ENCODE measurements around the gene LTBP3.

Gene LTBP3

DNA sequence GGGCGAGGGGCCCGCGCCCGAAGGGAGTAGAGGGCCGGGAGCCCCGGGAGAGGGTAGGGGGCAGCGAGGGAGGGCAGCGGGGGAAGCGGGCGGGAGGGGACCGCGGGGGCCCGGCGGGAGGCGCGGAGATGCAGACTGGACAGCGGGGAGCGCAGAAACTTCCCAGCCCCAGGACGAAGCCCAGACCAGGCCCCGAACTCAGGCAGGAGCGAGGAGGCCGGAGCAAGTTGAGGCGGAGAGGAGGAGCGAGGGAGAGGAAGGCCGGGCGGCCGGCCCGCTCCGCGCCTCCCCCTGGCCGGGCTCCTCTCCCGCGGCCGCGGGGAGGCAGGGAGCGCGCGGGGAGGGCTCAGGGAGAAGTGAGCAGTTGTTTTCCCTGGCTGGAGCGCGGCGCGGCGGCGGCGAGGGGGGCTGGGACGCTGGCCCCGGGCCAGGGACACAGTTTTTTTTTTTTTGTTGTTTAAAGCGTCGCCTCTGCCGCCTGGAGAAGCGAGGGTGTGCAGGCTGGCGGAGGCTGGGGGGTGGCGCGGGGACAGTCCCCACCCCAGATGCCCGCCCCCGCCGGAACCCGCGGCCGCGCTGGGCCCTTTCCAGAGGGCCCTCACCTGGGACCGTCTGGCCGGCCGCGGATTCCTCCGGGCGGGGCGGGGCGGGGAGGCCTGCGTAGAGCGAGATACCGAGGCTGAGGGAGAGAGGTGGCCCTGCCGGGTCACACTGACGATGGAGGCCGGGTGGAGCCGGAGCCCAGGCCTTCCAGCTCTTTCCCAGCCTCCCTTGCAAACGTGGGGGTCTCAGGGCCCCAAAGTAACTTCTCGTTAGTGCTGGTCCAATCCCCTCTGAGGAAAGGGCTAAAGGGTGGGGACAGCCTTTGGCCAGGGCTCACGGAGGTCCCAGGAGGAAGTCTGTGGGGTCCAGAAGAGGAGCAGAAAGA is at the start of gene LTBP3:
Gene LTBP3, minus strand, starts transcription at position 358 of the 928 bp plus-strand sequence. CDS start 400 bp downstream, outside the sequence.
- DNase-seq (ENCODE audit: low read depth in 1 of 2, low spot score in 1 of 2) = peak in 1 of 2 donors; percentile 33

DNA sequence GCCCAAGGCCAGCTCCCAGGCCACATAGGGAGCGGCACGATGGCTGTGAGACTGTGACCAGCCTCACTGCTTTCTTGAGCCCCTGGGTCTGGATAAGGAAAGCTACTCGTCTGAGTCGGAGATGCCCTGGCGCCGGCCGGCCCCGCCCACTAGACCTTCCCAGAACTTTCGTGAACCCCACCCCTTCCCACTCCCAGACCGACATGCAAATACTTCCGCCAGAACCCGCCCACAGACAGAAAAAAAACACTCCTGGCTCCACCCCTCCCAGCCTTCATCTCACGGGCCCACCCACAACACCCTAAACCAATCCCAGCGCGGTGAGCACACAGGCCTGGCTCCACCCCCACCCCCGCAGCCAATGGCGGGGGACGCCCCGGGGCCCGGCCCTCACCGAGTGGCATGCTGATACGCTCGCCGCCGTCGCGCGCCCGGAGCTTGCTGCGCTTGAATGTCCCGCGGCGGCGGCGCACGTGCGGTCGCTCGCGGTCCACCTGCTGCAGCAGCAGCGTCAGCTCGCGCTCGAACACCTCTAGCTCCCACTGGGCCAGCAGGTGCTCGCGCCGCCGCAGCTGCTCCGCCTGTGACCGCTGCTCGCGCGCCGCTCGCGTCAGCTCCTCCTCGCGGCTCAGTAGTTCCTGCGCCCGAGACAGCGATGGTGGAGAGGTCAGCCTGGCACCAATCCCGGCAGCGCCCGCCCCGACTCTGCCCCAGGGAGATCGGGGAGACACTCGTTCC is 48.9 kb upstream of the LTBP3 start:
- DNase-seq (ENCODE audit: low read depth in 1 of 2, low spot score in 1 of 2) = no peak

DNA sequence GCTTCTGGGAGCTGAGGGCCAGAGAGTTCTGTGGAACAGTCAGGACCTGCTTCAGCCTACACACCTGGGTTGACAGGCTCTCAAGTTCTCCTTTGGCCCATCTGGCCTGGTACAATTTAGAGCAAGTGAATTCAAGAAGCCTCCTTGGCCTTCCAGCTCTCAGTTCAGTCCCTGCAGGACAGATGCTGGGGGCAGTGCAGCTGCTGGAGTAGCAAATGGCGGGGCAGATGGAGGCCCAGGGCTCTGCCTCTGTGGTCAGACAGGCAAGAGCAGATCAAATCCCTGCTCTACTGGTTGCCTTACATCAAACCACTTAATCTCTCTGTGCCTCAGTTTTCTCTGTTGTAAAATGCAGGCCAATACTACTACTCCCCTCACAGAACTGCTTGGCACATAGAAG is 46.1 kb upstream of the LTBP3 start:
- no peak for DNase-seq (ENCODE audit: low read depth in 1 of 2, low spot score in 1 of 2)

- no peak for DNase-seq (ENCODE audit: low read depth in 1 of 2, low spot score in 1 of 2)
These were observed 41.7 kb upstream of the LTBP3 start for GRCh38 chr11:65599955-65600246.

GRCh38 chr11:65599216-65599954 is 41.2 kb upstream of the LTBP3 start:
- no peak for DNase-seq (ENCODE audit: low read depth in 1 of 2, low spot score in 1 of 2)

GRCh38 chr11:65598258-65598699 is 40.1 kb upstream of the LTBP3 start:
- DNase-seq (ENCODE audit: low read depth in 1 of 2, low spot score in 1 of 2) = no peak

- DNase-seq (ENCODE audit: low read depth in 1 of 2, low spot score in 1 of 2) = no peak
These were observed 38.4 kb upstream of the LTBP3 start for GRCh38 chr11:65596520-65596919.

DNA sequence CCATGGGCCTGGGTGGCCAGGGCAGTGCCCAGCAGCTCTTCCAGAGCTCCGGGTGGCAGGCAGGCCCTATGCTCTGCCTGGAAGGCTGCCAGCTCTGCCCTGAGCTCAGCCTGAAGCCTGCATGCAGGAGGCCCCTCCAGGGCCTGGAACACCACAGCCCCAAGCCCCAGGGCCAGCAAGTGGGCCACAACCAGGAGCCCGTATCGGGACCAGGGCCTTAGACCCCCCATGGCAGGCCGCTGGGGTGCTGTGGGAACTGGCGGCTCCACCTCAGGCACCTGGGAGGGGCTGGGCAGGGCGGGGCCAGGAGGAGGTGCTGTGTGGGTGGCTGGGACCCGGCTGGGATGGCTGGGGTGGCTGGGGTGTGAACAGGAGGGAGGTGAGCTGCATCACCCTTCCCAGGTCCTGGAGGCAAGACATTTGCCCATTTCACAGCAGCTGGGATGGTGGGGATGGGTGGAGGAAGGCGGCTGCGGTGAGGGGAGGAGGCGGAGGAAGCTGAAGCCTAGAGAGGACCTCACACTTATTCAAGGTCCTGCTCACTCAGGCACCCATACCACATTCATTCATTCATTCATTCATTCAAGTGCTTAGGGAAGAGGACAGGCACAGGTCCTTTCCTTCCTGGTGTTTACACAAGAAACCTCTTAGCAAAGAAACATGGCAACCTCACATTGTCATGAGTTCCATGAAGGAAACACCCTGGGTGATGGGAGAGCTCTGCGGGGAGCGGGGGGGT is 37.6 kb upstream of the LTBP3 start, which contains the start of gene KCNK7:
Gene KCNK7, minus strand, starts transcription at position 258 of the 739 bp plus-strand sequence. Its CDS starts 28 bp downstream, at position 230.
- no peak for DNase-seq (ENCODE audit: low read depth in 1 of 2, low spot score in 1 of 2)

DNA sequence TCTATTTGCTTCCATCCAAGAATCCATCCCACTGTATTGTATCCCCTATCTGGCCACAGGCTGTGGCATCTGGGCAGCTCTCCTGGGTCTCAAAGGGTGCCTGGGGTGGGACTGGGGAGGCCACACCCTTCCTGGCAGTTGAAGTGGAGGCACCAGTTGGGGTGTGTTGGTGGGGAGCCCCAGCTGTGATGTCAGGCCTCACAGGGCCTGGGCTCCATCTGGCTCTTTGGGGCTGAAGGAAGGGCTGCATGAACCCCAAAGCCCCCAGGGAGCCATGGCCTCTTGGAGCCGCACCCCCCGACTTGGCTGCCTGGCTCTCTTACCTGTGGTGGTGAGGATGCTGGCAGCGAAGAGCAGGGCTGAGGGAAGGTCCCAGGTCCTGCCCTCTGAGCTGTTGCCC is 37.0 kb upstream of the LTBP3 start:
- DNase-seq (ENCODE audit: low read depth in 1 of 2, low spot score in 1 of 2) = no peak

GRCh38 chr11:65593518-65594414 is 35.6 kb upstream of the LTBP3 start:
- no peak for DNase-seq (ENCODE audit: low read depth in 1 of 2, low spot score in 1 of 2)

- DNase-seq (ENCODE audit: low read depth in 1 of 2, low spot score in 1 of 2) = no peak
These were observed 34.8 kb upstream of the LTBP3 start for GRCh38 chr11:65592858-65593517.

DNA sequence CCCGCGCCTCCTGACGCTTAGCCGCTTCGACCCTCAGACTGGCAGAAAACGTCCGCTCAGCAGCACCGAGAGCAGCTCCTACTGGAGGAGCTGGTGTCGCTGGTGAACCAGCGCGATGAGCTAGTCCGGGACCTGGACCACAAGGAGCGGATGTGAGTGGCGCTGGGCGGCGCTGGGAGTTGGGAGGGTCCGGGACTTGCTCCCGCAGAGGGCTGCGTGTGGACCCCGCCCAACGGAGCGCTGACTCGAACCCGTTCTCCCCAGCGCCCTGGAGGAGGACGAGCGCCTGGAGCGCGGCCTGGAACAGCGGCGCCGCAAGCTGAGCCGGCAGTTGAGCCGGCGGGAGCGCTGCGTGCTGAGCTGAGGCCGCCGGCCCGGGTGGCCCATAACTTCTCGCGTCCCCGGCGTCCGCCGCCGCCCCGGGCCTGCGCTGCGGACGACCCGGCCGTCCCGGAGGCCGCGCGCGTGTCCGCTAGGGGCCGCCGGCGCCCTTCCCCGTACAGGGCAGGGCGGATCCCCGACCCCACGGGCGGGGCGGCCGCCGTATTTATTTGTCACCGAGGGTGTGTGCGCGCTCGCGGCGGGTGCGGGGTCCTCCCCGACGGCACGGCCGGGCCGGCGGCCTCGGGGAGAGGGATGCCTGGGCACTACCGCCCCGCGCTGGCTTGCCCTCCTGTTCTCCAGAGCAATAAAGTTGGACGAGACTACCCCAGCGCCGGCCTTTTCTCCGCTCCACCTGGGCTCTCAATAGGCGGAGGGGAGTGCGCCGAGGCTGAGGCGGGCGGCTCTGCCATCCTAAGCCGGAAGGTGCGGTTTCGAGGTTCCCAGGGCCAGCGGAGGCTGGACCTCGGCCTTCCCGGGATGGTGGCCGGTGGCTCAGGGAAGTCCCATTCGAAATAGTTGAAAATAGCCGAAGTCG is 34.0 kb upstream of the LTBP3 start:
- DNase-seq (ENCODE audit: low read depth in 1 of 2, low spot score in 1 of 2) = no peak

DNA sequence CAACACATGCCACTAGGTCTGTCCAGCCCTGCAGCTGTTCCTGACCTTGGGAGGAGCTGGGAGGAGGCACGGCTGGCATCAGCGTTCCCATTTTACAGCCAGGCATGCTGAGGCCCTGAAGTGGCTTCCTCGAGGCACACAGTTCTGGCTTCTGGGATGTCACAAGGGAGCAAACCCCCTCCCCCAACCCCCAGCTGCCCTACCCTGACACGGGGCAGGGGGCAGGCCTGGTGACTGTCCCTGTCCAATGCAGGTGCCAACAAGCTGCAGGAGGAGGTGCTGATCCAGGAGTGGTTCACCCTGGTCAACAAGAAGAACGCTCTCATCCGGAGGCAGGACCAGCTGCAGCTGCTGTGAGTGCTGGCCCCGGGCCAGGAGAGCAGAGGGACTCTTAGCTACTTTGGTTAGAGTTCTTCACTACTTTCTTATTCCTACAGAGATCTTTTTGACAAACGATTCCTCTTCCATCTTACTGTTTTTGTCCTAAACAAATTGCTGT is 32.1 kb upstream of the LTBP3 start:
- DNase-seq (ENCODE audit: low read depth in 1 of 2, low spot score in 1 of 2) = no peak

DNA sequence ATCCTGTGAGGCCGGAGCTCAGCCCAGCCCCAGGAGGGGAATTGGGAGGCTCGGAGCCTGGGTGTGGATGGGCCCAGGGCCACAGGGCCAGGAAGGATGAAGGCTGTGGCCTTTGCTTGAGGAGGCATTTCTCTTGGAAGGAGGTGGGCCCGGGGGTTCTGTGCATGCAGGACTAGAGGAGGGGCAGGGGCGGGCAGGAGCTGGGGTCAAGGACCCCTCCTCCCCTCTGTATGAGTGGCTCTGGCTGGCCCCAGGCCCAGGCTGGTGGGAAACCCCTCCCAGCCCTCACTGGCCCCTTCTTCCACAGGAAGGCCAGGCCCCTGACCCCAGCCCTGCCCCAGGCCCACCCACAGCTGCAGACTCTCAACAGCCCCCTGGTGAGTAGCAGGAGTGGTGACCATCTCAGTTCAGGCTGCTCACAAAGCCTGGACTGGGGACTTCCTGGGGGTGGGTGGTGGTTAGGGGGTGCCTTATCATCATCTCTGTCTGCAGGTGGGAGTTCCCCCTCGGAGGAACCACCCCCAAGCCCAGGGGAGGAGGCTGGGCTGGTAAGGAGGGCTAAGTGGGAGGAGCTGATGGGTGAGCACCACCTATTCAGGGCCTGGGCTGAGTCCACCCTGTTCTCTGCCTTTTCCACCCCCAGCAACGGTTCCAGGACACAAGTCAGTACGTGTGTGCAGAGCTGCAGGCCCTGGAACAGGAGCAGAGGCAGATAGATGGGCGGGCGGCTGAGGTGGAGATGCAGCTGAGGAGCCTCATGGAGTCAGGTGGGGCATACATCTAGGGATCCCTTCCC is 31.5 kb upstream of the LTBP3 start:
- no peak for DNase-seq (ENCODE audit: low read depth in 1 of 2, low spot score in 1 of 2)

DNA sequence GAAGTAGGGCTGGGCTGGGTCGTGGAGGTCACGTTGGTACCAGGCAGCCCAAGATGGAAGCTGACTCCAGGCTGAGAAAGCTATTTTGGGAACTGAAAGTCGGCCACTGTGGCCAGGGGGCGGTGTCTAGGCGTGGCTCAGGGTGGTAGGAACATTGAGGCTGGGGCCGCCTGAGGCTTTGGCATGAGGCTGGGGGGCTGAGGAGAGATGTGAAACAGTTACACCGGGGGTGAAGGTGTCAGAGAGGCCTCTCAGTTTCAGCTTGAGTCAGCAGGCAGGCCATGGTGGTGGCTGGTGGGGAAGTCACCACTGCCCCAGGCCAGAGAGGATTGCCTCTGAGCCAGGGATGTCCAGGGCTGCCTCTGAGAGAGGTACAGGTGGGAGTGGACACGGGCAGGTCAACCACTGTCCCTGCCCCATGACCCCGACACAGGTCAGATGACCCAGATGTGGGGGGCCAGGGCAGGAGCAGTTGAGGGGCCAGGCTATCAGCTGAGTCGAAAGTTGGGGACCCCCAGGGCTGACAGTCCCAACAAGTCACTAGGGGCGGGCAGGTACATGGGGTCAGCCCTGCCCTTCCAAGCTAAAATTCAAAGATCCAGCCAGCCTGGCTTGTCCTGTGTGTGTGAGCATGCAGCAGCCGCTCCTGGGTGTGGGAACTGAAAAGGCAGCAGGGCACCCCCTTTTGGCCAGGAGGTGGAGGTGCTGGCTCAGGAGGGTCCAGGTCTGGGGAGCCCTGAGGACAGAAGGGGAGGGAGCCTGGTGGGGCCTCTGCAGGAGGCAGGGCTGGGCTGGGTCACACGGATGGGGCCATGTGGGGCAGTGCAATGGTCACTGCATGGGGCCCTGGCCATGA is 30.3 kb upstream of the LTBP3 start:
- peak; percentile 48 to 57 for DNase-seq (ENCODE audit: low read depth in 1 of 2, low spot score in 1 of 2)

GRCh38 chr11:65586676-65587075 is 28.5 kb upstream of the LTBP3 start:
- no peak for DNase-seq (ENCODE audit: low read depth in 1 of 2, low spot score in 1 of 2)
